ENCODE results near the gene CEP104. TPM values are rescaled to one million over a fixed set of nuclear protein-coding genes. Genes with fewer than 3 reads are reported as not detected.

CEP104 gene
- total RNA-seq, 3 donors from 2014 or later, result 24.0 to 33.8 (median 30.5) TPM

- intact Hi-C loops (cut with DNase I; ENCODE audit: low total_unique reads), result no loop called here
- no peak overlapping the region for H3K4me3 ChIP-seq
- no peaks in the 10 kb centered on the region for H3K27me3 ChIP-seq
- TF ChIP-seq POLR2AphosphoS5 (IDR thresholded peaks at IDR 0.05) (no peak), POLR2A (IDR thresholded peaks at IDR 0.05) (no peak), CTCF (IDR thresholded peaks at IDR 0.05) (no peak)
- peaks cover 8% of the 10 kb centered on the region for H3K36me3 ChIP-seq
- DNase-seq (ENCODE audit: low spot score in 2 of 2), result no peak
- no peaks in the 10 kb centered on the region for H3K9me3 ChIP-seq
- no peak overlapping the region for H3K27ac ChIP-seq
- H3K4me1 ChIP-seq, result no peaks in the 10 kb centered on the region
Observed at GRCh38 chr1:3846541-3846940, 10.5 kb downstream of the CEP104 start.

- no peak for DNase-seq (ENCODE audit: low spot score in 2 of 2)
- intact Hi-C loops (cut with DNase I; ENCODE audit: low total_unique reads), result no loop called here
- TF ChIP-seq CTCF (IDR thresholded peaks at IDR 0.05), result no peak
- TF ChIP-seq POLR2A (IDR thresholded peaks at IDR 0.05), result no peak
- no peak for TF ChIP-seq POLR2AphosphoS5 (IDR thresholded peaks at IDR 0.05)
- H3K36me3 ChIP-seq, result peaks cover 11% of the 10 kb centered on the region
- no peaks in the 10 kb centered on the region for H3K4me1 ChIP-seq
- no peaks in the 10 kb centered on the region for H3K9me3 ChIP-seq
- H3K27me3 ChIP-seq, result no peaks in the 10 kb centered on the region
- no peak overlapping the region for H3K27ac ChIP-seq
- no peak overlapping the region for H3K4me3 ChIP-seq
Observed at GRCh38 chr1:3842912-3843311, 14.1 kb downstream of the CEP104 start.

GRCh38 chr1:3841491-3841890 lies 15.5 kb downstream of the CEP104 start:
- intact Hi-C loops (cut with DNase I; ENCODE audit: low total_unique reads), result no loop called here
- Histone ChIP-seq H3K27me3 (no peaks in the 10 kb centered on the region), H3K9me3 (peaks cover 0 to 10% of the 10 kb centered on the region in 2 donors), H3K4me1 (no peaks in the 10 kb centered on the region), H3K36me3 (peaks cover 11% of the 10 kb centered on the region), H3K27ac (no peak overlapping the region), H3K4me3 (no peak overlapping the region)
- TF ChIP-seq POLR2AphosphoS5 (IDR thresholded peaks at IDR 0.05) (no peak), POLR2A (IDR thresholded peaks at IDR 0.05) (no peak), CTCF (IDR thresholded peaks at IDR 0.05) (no peak)
- DNase-seq (ENCODE audit: low spot score in 2 of 2), result no peak

GRCh38 chr1:3838788-3839187 lies 18.2 kb downstream of the CEP104 start:
- Histone ChIP-seq H3K27ac (no peak overlapping the region), H3K4me3 (no peak overlapping the region), H3K27me3 (no peaks in the 10 kb centered on the region), H3K4me1 (no peaks in the 10 kb centered on the region), H3K9me3 (peaks cover 0 to 10% of the 10 kb centered on the region in 2 donors), H3K36me3 (peaks cover 11% of the 10 kb centered on the region)
- TF ChIP-seq POLR2A (IDR thresholded peaks at IDR 0.05) (no peak), CTCF (IDR thresholded peaks at IDR 0.05) (no peak), POLR2AphosphoS5 (IDR thresholded peaks at IDR 0.05) (no peak)
- intact Hi-C loops (cut with DNase I; ENCODE audit: low total_unique reads), result no loop called here
- DNase-seq (ENCODE audit: low spot score in 2 of 2), result no peak

GRCh38 chr1:3837685-3838084 lies 19.3 kb downstream of the CEP104 start:
- H3K36me3 ChIP-seq, result peaks cover 11% of the 10 kb centered on the region
- no peaks in the 10 kb centered on the region for H3K27me3 ChIP-seq
- no peak overlapping the region for H3K27ac ChIP-seq
- no peak for TF ChIP-seq POLR2A (IDR thresholded peaks at IDR 0.05)
- no peak for TF ChIP-seq CTCF (IDR thresholded peaks at IDR 0.05)
- no peak for TF ChIP-seq POLR2AphosphoS5 (IDR thresholded peaks at IDR 0.05)
- no peak for DNase-seq (ENCODE audit: low spot score in 2 of 2)
- H3K9me3 ChIP-seq, result peaks cover 0 to 10% of the 10 kb centered on the region in 2 donors
- H3K4me1 ChIP-seq, result no peaks in the 10 kb centered on the region
- no peak overlapping the region for H3K4me3 ChIP-seq
- intact Hi-C loops (cut with DNase I; ENCODE audit: low total_unique reads), result no loop called here
